ENCODE data around the gene ETV2.
"Not testable (repeated sequence)": the region's sequence is repeated elsewhere in the genome, so short reads cannot be mapped to it uniquely, and the experiment has no call there.

Gene ETV2

GRCh38 chr19:35628565-35629331 is 12.8 kb upstream of the ETV2 start, which contains the start of gene RBM42:
Gene RBM42 (plus strand): TSS chr19:35629036. CDS start chr19:35629154, 118 bp downstream.
- peak; percentile 97 for DNase-seq (ENCODE audit: low spot score)

- no peak for DNase-seq (ENCODE audit: low spot score)
Observed at GRCh38 chr19:35629332-35629633, 12.3 kb upstream of the ETV2 start.

- no peak for DNase-seq (ENCODE audit: low spot score)
Observed at GRCh38 chr19:35633727-35634440, 7.7 kb upstream of the ETV2 start.

- DNase-seq (ENCODE audit: low spot score) = no peak
Observed at GRCh38 chr19:35636651-35637050, 4.9 kb upstream of the ETV2 start.

- no peak for DNase-seq (ENCODE audit: low spot score)
Observed at GRCh38 chr19:35637165-35637564, 4.4 kb upstream of the ETV2 start.

- DNase-seq (ENCODE audit: low spot score) = no peak
Observed at GRCh38 chr19:35639321-35639639, 2.3 kb upstream of the ETV2 start.

GRCh38 chr19:35639863-35640262 is 1.7 kb upstream of the ETV2 start:
- DNase-seq (ENCODE audit: low spot score) = no peak

GRCh38 chr19:35642312-35642711 is 767 bp downstream of the ETV2 start:
- DNase-seq (ENCODE audit: low spot score) = no peak

- no peak for DNase-seq (ENCODE audit: low spot score)
Observed at GRCh38 chr19:35642798-35643254, 1.3 kb downstream of the ETV2 start.

- DNase-seq (ENCODE audit: low spot score) = peak; percentile 63
Observed at GRCh38 chr19:35643255-35644205, 2.0 kb downstream of the ETV2 start.

- DNase-seq (ENCODE audit: low spot score) = peak; percentile 97
Observed at GRCh38 chr19:35644206-35644986, 2.9 kb downstream of the ETV2 start.

GRCh38 chr19:35644987-35645679 is 3.6 kb downstream of the ETV2 start:
- peak; percentile 63 for DNase-seq (ENCODE audit: low spot score)

- DNase-seq (ENCODE audit: low spot score) = no peak
Observed at GRCh38 chr19:35645680-35646511, 4.4 kb downstream of the ETV2 start.

- peak; percentile 99 for DNase-seq (ENCODE audit: low spot score)
Observed at GRCh38 chr19:35648017-35648961, 6.7 kb downstream of the ETV2 start, which contains the start of gene COX6B1. Gene COX6B1 (plus strand): TSS chr19:35648323. CDS start chr19:35651244, 2,921 bp downstream.

- no peak for DNase-seq (ENCODE audit: low spot score)
Observed at GRCh38 chr19:35650581-35650980, 9.0 kb downstream of the ETV2 start.

GRCh38 chr19:35654828-35655227 is 13.3 kb downstream of the ETV2 start:
- DNase-seq (ENCODE audit: low spot score) = not testable (repeated sequence)

GRCh38 chr19:35655600-35655999 is 14.1 kb downstream of the ETV2 start:
- no peak for DNase-seq (ENCODE audit: low spot score)

- DNase-seq (ENCODE audit: low spot score) = no peak
Observed at GRCh38 chr19:35656700-35657099, 15.2 kb downstream of the ETV2 start.

Data from COLO829 (cell line).